Measurements from ENCODE around the gene SLC16A13.

The SLC16A13 gene

DNA sequence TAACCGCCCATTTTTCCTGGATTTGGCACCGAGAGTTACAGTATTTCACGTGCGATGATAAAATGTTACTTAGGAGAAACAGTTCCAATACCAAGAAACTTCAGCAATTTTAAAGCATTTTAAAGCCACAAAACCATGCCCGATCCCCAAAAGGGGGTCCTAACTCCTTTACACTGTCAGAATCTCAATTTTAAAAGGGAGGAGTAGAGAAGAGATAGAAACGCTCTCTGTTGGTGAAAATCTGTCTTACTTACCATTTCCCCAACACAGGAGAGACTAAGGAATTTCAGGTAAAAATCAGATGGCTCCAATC lies 23.9 kb upstream of the SLC16A13 start:
- no peak for DNase-seq (ENCODE audit: low spot score)

DNA sequence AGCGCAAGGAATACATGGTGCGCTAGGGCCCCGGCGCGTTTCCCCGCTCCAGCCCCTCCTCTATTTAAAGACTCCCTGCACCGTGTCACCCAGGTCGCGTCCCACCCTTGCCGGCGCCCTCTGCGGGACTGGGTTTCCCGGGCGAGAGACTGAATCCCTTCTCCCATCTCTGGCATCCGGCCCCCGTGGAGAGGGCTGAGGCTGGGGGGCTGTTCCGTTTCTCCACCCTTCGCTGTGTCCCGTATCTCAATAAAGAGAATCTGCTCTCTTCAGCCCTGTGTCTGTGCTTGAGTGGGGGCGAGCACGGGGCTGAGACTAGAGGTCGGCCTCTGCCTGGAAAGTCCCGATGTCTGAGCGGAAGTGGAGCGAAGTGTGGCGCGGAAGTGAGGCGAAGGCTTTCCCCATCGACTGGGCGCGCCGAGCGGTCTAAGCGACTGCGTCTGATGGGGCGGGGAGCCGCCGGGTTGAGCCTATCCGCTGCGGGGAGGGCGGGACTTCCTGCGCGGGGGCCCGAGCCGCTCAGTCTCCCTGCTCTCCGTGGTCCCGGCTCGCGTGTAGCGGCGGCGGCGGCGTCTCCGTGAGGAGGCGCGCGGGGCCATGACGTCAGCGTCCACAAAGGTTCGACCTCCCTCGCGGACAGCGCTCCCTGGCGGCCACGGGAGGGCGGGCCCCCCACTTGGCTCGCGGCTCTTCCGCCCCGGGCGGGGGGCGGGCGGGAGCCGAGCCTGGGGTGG lies 21.4 kb upstream of the SLC16A13 start:
- DNase-seq (ENCODE audit: low spot score), result peak; percentile 97

DNA sequence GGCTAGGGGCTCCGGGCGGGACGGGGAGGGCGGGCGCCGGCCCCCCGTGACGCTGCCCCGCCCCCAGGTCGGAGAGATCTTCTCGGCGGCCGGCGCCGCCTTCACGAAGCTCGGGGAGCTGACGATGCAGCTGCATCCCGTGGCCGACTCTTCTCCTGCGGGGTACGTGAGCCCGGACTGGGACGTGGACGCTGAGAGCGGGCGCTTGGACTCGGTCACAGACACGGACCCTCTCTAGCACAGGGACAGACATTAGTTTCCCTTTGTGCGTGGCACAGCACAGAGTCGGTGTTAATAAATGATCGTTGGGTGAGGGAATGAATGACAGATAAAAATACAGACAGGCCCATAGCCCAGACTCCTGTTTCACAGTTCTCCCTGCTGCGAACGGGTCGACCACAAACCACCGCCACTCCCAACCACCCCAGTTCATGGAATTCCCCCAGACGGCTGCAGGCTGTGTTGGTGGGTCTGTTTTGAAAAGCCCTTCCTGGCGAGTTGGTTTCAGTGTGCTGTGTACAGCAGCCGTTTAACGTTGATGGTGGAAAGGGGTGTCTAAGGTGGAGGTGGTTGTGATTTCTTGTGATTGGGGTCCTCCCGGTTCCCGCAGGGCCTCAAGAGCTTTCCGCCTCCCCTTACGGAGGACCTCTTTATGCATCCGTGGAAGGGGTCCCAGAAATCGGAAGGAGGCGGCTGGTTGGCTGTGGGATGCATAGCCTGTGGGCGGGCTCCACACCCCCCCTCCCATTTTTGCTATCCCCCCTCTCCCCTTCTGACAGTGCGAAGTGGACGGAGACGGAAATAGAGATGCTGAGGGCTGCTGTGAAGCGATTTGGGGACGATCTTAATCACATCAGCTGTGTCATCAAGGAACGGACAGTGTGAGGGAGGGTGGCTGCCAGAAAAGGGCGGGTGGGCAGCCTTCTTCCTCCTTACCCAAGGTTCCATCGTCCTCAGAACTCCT lies 20.5 kb upstream of the SLC16A13 start:
- no peak for DNase-seq (ENCODE audit: low spot score)

DNA sequence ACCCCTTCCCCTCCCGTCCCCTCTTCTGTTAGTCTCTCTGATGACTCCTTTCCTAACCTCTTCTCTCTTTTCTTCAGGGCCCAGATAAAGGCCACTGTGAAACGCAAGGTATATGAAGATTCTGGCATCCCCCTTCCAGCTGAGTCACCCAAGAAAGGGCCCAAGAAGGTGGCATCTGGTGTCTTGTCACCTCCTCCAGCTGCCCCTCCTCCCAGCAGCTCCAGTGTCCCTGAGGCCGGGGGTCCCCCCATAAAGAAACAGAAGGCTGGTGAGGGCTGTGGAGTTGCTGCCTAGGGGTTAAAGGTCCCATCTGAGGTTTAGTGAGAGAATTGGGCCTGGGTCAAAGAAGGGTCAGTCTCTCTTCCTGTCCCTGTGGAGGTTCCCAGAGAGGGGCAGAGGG lies 19.4 kb upstream of the SLC16A13 start:
- DNase-seq (ENCODE audit: low spot score), result no peak

DNA sequence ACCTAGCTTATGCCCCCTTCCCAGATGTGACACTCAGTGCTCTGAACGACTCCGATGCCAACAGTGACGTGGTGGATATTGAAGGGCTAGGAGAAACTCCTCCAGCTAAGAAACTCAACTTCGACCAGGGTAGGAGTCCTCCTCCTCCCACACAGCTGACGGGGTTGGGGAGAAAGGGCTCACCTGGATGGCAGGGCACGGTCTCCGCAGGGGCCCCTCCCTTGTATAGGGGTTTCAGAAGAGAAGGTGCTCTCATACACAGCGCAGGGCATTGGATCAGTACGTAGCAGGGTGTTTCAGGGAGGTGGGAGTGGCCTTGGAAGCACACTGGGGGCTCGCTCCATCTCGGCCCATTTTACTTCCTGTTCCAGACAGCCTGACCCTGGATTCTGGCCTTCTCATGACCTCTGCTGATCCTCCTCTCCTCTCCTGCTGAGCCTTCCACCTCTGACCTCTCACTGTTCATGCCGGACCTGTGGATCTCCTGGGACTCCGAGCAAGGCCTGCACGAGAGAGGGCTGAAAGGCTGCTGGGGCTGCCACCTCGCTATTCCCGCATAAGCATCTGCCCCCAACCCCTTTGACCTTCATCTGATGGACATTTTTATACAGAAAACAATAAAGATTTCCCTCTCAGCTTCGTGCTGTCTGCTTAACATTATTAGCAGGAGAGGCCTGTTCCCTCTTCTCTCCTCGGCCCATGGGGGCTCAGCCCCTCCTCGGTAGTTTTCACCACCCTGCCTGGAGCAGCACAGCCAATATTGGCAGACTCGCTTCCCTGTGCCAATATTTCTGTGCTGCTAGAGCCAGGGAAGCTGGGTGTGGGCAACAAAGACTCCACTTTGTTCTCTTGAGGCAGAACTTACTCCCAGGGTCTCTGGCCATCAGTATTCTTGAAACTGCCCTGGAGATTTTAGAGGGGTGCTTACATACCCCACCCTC lies 18.7 kb upstream of the SLC16A13 start:
- DNase-seq (ENCODE audit: low spot score), result no peak

DNA sequence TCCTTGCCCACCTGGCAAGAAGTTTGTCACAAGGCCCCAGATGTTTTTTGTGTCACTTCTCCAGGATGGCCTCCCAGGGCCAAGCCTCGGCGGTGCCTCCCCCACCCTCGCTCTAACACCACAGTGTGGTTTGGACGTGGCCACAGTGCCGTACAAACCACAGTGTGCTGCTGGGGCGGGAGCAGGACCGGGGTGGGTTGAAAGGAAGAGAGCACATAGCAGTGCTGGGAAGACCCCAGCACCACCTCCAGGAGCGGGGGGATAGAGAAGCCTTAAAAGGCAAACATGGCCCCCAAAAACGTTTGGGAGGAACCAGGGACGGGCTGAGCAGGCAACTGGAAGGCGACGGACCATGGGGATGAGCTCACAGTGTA lies 18.0 kb upstream of the SLC16A13 start:
- DNase-seq (ENCODE audit: low spot score), result no peak

DNA sequence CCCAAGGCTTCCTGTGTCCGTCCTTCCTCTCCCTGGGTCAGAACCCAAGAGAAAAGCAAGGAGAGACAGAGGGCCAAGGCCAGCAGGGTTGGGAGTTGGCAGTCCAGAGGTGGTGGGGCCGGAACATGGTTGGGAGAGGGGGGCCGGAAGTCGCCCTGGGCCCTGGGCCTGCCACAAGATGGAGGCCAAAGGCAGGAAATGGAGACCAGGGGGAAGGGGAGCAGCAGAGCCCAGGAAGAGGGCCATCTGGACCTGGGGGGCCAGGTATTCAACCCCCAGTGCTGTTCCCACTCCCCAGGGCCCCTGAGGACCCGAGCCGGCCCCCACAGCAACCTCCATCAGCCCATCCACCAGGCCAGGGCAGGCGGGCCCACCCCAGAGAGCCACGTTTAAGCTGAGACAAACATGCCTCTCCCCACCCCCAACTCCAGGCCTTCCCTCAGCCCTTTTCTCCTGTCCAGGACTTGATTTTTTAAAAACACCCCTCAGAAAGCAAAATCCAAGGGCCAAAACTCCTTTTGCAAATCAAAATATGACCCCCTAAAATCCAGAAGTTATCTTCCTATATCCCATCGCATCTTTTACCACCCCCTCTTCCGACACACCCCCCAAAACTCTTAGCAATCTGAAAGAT lies 17.4 kb upstream of the SLC16A13 start:
- DNase-seq (ENCODE audit: low spot score), result no peak

DNA sequence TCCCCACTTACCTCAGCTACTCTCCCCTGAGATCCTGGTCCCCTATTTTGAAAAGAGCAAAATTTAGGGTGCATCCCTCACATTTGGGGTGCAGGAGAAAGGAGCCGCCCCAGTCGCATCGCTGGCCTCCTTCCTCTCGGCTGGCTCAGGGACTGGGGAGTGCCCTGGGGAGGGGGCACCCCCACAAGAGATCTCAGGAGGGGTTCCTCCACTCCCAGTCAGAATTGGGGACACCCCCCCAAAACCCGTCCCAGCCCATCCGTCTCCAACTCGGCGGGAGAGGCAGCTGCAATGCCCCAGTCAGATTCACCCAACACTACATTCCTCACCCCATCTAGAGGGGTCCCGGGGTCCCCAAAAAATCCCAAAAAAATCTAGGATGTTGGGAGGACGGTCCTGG lies 16.4 kb upstream of the SLC16A13 start:
- no peak for DNase-seq (ENCODE audit: low spot score)

DNA sequence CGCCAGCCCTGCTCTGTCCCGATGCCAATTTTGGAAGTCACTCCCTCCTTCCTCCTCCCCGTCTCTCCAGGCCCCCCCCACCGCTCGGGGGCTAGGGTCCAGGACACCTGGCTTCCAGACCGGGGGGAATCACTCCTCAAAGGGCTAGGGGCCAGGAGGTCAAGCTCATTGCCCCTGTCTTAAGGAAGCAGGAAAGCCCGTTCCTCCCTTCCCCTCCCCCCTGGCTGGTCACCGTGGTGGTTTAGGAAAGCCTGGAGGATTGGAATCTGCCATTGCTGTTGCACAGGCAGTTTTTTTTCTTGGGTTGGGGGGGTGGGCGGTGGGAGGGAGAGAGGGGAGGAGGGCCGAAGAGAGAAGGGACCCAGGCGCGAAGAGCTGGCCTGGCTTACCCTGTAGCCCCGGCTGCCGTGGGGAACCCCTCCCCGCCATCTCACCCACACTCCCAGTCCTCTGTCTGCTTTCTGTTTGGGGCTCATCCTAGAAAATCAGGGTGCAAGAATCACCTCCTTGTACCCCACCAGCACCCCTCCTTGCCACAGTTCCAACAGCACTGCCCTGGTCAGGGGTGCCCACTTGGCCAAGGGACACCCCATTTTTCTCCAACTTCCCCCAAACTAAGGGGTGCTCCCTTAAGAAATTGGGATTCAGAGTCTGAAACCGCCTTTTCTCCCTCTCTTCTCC lies 15.8 kb upstream of the SLC16A13 start:
- peak; percentile 73 for DNase-seq (ENCODE audit: low spot score)

DNA sequence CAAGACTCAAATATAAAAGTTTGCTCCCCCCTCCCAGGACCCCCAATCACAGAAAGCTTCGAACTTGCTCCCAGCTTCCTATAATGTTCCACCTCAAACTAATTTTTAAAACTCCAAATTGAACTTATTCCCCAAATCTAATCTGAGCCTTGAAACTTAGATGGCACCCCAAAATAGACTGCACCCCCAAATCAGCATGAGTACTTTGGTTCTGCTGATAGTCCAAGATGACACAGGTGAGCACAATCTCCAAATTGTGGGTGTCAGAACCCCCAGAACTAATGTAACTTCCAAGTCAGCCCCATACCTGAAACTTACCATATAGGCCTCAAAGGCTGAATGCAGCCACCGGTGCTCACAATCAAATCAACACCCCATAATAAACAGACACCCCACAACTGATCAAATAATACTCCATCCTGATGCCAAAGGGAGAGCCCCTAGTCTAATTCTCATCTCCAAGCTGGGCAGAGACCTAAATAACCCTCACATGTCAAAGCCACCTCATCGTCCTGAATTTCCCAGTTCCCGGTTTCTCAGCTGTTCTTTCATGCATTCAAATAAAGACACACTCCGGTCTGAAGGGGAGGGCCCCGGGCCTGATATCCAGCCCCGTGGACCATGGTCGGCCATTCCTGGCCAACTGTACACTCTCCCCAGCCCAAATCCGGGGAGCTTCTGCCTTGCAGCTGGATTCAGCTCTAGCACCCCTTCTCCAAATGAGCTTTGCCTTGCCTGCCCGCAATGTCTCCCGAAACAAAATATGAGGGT lies 14.7 kb upstream of the SLC16A13 start:
- no peak for DNase-seq (ENCODE audit: low spot score)

DNA sequence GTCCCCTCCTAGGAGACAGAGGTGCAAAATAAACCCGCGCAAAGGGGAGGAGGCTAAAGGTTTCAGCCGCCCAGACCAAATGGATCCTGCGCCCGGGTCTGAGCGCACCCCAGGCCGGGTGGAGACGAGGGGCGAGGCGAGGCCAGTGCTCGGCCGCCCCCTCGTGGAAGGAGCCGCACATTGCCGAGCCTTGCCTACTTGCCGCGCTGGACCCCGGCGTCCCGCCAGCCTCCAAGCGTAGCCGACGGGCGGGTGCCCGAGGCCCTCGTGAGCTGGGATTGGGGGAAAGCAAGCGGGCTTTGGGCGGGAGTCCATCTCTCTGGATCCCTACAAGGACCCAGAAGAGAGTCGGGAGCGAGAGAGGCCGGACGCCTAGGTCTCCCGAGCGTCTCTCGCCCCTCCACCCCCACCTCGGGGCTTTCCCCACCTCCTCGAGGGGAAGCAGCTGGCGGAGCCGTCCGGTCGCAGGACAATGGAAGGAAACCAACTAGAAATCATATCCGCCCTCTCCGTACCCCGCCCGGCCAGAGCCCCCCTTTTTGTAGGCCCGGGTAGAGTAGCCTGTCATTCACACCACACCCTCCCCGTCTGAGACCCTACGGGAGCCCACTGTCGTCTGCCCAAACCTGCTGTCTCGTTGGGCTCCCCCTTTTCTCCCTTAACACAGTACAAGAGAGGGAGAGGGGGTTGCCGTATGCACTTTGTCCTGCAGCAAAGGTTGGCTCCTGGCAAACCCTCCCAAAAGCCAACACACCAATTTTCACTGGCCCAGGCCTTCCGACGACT lies 13.6 kb upstream of the SLC16A13 start:
- peak; percentile 92 for DNase-seq (ENCODE audit: low spot score)

DNA sequence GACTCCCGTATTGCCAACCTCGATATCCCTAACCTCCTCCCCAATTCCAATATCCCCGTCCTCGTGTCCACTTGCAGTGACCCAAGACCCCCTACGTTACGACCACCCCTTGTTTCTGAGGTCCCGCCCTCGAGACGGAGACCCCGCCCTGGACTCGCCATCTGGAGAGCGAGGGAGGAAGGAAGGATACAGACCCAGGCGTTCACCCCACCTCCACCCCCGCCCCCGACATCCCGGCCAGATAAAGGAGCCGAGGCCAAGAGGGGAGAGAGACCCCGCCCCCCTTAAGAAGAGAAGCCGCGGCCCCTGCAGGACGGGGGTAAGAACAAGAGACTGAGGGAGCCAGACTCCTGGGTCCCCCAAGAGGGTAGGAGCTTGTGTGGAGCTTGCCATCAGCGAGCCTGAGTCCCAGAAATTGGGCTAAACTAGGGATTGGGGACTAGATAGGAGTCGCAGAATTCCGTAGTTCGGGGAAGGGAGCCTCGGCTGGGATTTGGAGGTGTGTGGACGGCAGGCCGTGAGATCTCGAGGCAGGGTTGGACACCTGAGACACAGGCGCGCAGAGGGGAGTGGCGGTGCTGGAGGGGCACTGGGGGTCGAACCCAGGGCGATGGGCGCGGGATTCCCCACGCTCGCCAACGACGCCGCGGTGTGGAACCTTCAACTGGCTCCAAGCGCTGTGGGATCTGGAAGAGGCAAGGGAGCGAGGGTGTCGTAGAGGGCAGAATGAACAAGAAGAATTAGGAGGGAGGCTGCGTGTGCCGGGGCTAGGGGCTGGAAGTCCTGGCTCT lies 12.8 kb upstream of the SLC16A13 start, which contains the start of gene BCL6B:
TSS of gene BCL6B (plus strand) at position 270 of the 791 bp plus-strand sequence. CDS start 622 bp downstream, outside the sequence.
- no peak for DNase-seq (ENCODE audit: low spot score)

DNA sequence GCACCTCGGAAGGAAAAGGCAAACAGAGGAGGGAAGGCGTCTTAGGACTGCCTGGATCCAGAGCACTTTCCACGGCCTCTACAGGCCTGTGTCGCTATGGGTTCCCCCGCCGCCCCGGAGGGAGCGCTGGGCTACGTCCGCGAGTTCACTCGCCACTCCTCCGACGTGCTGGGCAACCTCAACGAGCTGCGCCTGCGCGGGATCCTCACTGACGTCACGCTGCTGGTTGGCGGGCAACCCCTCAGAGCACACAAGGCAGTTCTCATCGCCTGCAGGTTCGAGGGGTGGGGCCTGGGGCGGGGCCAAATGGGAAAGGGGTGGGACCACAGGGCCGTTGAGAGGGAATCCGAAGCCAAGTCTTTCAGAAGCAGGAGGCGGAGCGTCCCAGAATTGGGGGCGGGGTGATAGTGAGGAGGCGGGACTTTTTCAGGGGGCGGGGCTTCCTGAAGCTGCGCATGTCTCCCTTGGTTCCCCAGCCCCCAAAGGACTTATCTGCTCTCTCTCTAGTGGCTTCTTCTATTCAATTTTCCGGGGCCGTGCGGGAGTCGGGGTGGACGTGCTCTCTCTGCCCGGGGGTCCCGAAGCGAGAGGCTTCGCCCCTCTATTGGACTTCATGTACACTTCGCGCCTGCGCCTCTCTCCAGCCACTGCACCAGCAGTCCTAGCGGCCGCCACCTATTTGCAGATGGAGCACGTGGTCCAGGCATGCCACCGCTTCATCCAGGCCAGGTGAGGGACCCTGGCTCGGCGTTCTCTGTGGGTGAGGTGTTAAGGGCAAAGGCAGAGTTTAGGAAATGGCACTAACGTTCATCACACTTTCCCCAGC lies 12.0 kb upstream of the SLC16A13 start:
- DNase-seq (ENCODE audit: low spot score), result peak; percentile 86

DNA sequence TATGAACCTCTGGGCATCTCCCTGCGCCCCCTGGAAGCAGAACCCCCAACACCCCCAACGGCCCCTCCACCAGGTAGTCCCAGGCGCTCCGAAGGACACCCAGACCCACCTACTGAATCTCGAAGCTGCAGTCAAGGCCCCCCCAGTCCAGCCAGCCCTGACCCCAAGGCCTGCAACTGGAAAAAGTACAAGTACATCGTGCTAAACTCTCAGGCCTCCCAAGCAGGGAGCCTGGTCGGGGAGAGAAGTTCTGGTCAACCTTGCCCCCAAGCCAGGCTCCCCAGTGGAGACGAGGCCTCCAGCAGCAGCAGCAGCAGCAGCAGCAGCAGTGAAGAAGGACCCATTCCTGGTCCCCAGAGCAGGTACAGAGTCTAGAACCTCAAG lies 11.4 kb upstream of the SLC16A13 start:
- no peak for DNase-seq (ENCODE audit: low spot score)

DNA sequence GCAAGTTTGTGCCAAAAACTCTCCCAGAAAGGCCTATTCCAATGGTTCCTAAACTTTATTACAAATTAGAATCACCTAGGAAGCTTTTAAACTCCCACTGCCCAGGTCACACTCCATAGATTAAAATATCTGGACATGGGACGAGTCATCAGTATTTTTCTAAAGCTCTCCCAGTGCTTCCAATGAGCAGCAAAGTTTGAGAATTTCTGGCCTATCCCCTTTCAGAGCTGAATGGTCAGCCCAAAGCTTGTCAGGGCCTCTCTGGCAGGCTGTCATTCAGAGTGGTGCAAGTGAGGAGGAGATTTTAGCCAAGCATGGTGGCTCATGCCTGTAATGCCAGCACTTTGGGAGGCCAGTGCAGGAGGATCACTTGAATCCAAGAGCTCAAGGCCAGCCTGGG lies 10.6 kb upstream of the SLC16A13 start:
- DNase-seq (ENCODE audit: low spot score), result no peak

DNA sequence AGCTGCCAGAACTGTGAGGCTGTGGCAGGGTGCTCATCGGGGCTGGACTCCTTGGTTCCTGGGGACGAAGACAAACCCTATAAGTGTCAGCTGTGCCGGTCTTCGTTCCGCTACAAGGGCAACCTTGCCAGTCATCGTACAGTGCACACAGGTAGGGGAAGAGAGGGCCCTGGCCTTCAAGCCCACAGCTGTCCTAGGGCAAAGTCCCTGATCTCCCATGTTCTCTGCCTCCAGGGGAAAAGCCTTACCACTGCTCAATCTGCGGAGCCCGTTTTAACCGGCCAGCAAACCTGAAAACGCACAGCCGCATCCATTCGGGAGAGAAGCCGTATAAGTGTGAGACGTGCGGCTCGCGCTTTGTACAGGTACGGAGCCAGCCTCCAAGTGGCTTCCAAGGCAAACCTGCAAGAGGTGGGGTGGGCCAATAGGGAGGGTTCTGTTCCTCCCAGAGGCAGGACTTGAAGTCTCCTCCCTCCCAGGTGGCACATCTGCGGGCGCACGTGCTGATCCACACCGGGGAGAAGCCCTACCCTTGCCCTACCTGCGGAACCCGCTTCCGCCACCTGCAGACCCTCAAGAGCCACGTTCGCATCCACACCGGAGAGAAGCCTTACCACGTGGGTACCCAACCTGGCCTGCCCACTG lies 9.2 kb upstream of the SLC16A13 start:
- DNase-seq (ENCODE audit: low spot score), result no peak

DNA sequence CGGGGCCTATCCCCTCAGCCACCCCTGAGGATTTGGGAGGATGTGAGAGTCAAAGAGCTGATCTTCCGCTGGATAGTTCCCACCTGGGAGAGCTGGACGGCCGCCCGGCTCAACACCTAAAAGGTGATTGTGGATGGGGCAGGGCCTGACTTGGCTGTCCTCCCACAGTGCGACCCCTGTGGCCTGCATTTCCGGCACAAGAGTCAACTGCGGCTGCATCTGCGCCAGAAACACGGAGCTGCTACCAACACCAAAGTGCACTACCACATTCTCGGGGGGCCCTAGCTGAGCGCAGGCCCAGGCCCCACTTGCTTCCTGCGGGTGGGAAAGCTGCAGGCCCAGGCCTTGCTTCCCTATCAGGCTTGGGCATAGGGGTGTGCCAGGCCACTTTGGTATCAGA lies 8.5 kb upstream of the SLC16A13 start:
- no peak for DNase-seq (ENCODE audit: low spot score)
